Ureter (tissue), 1 donor: ENCODE measurements around the gene TRIM72. TPM values are rescaled to one million over a fixed set of nuclear protein-coding genes. Genes with fewer than 3 reads are reported as not detected.
"Not testable (repeated sequence)": the region's sequence is repeated elsewhere in the genome, so short reads cannot be mapped to it uniquely, and the experiment has no call there.

Experiments used
- DNase-seq: peaks from one replicate; pipeline ENCODE4 v3.0.0-alpha.2; 2020; ENCODE audit warnings: low spot score
- total RNA-seq: library from RNA; stranded (reverse); gene quantifications from one replicate; pipeline ENCODE4 v1.2.4, GENCODE V29; 2023
- donor health status: DM: yes; HTN: yes; CAD: no.

The TRIM72 gene
- total RNA-seq, 1 donor from 2014 or later = not detected

DNA sequence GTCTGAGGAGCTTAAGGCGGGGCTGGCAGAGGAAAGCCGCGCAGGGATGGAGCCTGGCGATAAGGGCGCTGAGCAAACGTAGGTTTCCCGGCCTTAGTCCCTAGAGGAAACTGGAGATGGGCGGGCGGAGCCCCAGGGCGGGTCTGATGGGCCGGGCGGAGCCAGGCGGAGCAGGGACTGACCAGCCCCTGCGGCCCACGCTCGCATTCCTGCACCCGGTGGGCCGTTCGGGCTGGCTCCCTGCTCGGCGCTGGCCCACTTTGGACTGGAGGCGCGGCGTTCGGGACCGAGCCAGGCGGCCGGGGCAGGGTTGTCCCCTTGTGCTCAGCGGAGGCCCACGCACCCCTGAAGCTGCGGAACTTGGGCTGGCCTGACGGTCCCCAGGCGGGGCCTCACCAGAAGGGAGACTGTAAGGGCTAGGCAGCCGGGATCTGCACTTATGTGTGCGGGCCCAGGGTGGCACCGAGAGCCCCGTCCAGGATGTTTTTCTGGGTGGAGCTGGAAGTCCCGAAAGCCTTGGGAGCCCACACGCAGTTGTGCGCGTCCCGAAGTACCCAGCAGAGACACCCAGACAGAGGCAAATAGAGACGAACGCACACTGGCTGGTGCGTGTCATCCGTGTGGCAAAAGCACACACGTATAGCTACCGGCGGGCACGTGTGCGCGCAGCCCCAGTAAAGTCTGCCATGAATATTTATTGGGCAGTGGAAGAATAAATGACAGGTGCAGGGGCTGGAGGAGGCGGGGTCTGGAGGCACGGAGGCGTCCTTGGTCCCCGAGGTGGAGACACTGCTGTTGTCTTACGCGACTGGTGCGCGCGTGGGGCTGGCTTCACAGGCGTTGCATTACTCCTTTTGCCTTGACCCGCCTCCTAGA is 1.6 kb downstream of the TRIM72 start:
- no peak for DNase-seq

DNA sequence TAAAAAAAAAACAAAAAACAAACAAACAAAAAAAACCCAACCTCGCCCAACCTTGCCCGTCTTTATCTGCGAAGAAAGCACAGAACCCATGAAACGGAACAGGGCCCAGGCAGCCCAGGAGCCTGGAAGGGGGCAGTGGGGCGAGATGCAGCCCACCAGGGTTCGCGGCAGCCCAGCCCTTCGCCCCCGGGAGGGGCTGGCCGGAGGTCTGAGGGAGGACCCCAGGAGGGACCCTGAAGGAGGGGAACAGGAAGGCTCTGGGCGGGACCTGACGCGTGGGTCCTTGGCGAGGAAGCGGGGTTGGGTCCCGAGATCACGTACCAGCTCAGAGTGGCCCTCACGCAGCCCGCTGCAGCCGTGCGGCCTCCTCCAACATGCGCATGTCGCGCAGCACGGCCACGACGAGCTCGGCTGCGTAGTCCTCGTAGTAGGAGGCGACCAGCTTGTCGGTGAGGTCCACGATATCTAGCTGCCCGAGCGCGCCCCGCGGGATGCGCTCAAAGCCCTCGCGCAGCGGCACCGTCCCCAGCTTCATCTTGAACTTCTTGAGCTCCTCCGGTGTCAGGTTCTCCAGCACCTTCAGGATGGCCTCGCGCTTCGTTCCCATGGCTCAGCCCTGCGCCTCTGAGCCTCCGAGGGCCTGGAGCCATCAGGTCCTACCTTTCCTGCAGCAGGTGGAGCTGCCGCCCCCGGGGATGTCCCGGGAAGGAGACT is 2.7 kb downstream of the TRIM72 start, which contains the start of gene PYDC1:
Gene PYDC1, minus strand, starts transcription at position 714 of the 714 bp plus-strand sequence. Its CDS starts 107 bp downstream, at position 607.
- DNase-seq = no peak

DNA sequence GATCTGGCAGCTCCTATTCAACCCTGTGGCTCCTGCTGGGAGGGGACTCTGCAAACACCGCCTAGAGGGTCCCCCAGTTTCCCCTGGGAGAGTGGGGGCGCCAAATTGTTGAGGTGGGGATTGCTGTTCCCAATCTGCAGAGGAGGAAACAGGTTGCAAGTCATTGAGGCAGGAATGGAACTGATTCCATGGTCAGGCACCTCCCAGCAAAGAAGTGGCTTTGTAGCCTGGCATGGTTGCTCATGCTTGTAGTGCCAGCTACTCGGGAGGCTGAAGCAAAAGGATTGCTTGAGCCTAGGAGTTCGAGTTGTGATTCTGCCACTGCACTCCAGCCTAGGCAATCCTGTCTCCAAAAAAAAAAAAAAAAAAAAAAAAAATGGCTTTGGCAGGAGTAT is 3.2 kb downstream of the TRIM72 start:
- DNase-seq = no peak

DNA sequence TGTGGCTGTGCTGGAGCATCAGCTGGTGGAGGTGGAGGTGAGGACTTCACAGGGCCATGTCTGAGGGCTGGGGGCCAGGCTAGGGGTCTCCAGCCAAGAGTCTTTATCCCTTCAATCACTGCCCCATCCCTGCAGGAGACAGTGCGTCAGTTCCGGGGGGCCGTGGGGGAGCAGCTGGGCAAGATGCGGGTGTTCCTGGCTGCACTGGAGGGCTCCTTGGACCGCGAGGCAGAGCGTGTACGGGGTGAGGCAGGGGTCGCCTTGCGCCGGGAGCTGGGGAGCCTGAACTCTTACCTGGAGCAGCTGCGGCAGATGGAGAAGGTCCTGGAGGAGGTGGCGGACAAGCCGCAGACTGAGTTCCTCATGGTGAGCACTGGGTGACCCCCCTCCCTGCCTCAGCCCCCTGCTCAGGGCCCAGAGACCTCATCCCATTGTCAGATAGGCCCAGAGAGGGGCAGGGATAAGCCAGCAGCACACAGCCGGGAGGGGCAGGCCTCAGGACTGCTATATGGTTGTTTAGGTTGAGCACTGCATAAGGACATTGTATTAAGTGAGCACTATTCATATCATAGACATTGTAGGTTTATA is 5.3 kb downstream of the TRIM72 start:
- no peak for DNase-seq

DNA sequence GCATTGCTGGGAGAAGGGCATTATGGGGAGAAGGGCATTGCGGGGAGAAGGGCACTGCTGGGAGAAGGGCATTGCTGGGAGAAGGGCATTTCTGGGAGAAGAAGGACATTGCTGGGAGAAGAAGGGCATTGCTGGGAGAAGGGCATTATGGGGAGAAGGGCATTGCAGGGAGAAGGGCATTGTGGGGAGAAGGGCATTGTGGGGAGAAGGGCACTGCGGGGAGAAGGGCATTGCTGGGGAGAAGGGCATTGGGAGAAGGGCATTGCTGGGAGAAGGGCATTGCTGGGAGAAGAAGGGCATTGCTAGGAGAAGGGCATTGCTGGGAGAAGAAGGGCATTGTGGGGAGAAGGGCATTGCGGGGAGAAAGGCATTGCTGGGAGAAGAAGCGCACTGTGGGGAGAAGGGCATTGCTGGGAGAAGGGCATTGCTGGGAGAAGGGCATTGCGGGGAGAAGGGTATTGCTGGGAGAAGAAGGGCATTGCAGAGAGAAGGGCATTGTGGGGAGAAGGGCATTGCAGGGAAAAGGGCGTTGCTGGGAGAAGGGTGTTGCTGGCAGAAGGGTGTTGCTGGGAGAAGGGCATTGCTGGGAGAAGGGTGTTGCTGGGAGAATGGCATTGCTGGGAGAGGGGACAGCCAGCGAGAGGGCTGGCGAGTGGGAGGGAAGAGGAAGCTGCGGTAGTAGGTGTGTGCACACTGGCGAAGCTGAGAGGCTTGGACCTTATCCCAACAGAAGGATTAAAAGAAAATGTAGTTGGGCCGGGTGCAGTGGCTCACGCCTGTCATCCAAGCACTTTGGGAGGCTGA is 7.6 kb downstream of the TRIM72 start:
- no peak for DNase-seq

DNA sequence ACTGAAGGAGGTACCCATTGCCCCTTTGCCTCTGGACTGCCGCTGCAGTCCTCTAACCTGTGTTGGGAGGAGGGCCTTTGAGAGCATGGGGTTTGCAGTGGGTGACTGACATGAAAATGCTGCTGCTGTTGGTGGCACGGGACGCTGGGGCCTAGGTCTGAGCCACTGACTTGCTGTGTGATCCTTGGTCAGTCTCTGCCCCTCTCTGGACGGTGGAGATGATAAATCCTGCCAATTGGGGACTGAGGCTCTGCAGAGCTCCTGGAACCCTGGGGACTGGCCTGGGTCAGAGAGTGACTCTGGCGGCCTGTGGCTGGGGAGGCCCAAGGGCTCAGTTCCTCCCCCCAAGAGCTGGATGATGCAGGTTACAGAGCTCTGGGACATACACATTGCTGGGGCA is 9.1 kb downstream of the TRIM72 start:
- no peak for DNase-seq

DNA sequence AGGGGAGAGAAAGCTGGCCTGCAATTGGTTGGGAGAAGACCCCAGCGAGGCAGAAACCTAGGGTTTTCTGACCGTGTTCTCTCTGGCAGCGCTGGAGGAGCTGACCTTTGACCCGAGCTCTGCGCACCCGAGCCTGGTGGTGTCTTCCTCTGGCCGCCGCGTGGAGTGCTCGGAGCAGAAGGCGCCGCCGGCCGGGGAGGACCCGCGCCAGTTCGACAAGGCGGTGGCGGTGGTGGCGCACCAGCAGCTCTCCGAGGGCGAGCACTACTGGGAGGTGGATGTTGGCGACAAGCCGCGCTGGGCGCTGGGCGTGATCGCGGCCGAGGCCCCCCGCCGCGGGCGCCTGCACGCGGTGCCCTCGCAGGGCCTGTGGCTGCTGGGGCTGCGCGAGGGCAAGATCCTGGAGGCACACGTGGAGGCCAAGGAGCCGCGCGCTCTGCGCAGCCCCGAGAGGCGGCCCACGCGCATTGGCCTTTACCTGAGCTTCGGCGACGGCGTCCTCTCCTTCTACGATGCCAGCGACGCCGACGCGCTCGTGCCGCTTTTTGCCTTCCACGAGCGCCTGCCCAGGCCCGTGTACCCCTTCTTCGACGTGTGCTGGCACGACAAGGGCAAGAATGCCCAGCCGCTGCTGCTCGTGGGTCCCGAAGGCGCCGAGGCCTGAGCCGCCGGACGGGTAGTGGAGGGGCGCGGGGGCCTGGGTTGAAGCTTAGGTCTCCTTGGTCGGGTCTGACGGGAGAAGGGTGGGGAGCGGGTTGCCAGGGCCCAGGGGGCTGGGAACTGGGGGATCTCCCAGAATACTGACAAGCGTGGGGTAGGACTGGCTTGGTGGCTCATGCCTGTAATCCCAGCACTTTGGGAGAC is 10.4 kb downstream of the TRIM72 start:
- DNase-seq = no peak

DNA sequence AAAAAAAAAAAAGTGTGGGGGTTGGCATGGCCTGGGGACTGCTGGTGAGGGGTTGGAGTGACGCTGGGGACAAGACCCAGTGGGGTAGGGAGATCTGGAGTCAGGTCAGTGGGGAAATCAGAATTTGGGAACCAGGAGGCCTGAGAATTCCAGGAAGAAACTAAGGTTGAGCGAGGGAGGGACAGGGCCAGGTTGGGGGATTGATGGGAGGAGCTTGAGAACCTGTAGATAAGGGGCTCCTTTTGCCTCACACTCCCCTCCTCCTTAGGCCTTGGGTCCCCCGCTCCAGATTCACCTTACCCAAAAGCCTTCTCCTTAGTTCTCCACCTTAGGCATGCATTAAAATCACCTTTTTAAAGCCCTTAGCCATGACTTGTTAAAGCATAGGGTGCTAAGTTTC is 11.3 kb downstream of the TRIM72 start:
- DNase-seq = no peak

DNA sequence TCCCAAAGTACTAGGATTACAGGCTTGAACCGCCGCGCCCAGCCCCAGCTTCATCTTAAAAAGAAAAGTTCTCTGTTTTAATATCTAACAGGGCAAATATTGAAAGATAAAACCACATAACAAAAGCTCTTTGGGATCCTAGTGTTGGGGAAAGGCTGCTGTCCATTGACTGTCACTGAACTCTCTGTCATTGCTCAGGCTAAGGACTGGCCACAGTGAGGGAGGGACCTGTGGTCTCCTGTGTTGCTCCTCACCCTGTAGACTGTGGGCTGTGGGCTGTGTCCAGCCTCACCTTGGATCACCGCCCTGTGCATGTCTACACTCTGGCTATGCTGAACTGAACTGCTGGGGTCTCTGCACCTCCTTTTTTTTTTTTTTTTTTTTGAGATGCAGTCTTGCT is 14.3 kb downstream of the TRIM72 start:
- DNase-seq = no peak

DNA sequence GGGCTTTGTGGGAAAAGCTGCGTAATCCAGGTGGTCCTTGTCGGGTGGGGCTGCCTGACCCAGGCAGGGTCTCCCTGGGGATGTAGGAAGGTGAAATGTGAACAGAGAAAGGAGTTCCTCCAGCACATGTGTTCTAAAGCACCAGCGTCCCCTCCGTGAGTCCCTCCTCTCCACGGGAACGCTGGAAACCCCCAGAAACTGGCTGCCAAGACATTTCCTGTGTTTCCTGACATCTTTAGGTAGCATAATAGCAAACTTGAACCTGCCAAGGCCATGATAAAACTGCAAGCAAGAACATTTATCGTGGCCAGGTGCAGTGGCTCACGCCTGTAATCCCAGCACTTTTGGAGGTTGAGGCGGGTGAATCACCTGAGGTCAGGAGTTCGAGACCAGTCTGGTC is 15.6 kb downstream of the TRIM72 start:
- DNase-seq = no peak

DNA sequence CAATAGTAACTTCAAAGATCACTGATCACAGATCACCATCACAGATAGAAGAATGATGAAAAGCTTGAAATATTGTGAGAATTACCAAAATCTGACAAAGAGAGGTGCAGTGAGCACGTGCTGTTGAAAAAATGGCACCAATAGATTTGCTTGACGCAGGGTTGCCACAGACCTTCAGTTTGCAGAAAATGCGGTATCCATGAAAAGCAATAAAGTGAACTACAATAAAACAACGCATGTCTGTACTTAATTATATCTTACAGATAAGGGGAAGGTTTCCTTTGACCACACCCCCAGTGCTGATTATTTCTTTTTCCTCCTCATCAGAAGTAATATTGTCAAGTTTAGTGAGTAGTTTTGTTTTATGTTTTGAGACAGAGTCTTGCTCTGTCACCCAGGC is 24.1 kb downstream of the TRIM72 start:
- DNase-seq = no peak

DNA sequence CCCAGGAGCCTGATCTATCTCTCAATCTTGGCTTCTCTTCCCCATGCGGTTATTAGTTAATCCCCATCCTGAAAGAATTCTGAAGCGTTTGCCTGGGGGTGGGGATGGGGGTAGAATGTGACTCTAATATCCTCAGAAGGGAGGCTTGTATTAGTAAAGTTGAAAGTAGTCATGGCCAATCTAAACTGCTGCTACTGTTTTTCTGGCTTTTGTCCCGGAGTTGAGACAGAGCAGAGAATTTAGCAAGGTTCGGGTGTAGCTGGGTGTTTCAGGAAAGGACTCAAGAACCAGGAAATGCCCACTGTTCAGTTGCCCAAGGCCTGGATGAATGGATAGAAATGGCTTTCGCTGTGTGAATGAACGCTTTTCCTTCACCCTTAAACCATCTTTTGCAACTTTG is 28.3 kb downstream of the TRIM72 start:
- DNase-seq = no peak

DNA sequence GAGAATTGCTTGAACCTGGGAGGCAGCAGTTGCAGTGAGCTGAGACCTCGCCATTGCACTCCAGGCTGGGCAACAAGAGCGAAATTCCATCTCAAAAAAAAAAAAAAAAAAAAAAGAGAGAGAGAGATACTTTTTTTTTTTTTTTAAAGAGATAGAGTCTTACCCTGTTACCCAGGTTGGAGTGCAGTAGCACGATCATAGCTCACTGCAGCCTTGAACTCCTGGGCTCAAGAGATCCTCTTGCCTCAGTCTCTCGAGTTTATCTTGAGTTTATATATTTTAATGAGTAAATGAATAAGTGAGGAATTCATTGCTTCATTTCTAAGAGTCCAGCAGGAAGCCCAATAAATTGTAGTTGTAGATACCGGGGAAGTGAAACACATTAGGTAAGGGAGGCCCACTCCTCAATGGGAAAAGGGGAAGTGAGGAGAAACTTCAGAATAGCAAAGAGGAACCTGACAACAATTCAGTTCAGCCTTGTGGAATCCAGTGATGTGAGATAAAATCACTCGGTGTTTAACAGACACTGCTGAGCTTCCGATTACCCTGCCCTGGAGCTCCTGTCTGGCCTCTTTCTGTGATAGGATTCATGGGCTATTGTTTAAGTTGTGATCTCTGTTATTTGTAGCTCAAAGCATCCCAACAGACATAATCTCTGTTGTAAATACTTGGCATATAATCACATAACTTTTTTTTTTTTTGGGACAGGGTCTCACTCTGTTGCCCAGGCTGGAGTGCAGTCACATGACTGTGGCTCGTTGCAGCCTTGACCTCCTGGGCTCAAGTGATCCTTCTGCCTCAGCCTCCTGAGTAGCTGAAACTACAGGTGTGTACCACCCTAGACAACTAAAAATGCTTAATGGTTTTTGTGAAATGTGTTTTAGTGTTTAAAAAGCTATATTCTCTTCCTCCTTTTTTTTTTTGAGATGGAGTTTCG is 30.1 kb downstream of the TRIM72 start:
- DNase-seq = no peak

DNA sequence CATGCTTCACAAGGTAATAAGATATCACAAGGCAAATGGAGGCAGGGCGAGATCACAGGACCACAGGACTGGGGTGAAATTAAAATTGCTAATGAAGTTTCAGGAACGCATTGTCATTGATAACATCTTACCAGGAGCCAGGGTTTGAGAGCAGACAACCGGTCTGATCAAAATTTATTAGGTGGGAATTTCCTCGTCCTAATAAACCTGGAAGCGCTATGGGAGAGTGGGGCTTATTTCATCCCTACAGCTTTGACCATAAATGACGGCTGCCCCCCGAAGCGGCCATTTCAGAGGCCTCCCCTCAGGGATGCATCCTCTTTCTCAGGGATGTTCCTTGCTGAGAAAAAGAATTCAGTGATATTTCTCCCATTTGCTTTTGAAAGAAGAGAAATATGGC is 31.7 kb downstream of the TRIM72 start:
- DNase-seq = not testable (repeated sequence)

DNA sequence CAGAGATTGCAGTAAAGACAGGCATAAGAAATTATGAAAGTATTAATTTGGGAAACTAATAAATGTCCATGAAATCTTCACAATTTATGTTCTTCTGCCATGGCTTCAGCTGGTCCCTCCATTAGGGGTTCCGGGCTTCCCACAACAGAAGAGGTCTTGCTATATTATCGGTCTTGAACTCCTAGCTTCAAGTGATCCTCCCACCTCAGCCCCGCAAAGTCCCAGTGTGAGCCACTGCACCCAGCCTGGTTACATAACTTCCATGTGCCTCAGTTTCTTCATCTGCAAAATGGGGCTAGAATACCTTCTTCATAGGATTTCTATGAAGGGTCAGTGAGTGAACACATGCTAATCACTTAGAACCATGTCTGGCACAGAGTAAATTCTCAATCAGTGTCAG is 32.4 kb downstream of the TRIM72 start:
- no peak for DNase-seq

DNA sequence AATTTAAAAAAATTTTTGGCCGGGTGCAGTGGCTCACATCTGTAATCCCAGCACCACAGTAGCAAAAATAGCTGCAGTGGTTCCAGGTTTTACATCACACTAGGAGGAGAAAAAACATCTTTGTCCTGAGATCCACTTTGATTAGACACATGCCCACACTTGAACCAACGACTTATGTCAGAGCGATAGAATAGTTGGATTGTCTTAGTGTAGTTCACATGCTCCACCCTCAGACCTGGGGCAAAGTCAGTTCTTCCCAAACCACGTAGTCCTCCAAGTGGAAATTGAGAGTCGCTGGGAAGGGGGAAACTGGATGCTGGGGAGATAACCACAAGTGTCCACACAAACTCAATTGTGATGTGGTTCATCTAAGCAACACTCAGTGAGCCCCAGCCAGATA is 34.4 kb downstream of the TRIM72 start:
- no peak for DNase-seq

DNA sequence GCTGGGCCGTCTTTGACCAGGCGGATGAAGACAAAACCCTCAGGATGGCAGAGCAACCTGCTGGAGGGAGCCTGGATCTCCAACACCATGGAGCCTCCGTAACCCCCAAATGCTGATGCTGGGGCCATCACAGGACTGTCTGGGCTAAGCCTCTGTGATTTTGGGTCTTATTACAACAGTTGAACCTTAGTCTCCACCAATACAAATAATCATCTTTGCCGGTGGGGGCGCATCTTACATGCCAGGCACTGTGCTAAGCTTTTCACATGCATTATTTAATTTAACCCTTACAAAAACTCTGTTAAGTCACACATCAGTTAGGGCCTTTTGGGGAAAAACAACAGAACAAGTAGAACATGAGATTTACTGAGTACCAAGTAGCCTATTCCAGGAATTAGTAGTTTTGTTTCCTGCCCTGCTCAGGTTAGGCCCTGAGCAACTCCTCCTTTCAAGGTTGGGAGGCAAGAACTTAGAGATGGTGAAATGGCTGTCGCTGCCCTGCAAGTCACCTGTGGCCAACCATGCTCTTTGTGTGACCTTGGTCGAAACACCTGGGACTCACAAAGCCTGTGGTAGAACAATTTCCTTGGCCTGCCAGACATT is 37.0 kb downstream of the TRIM72 start:
- no peak for DNase-seq

DNA sequence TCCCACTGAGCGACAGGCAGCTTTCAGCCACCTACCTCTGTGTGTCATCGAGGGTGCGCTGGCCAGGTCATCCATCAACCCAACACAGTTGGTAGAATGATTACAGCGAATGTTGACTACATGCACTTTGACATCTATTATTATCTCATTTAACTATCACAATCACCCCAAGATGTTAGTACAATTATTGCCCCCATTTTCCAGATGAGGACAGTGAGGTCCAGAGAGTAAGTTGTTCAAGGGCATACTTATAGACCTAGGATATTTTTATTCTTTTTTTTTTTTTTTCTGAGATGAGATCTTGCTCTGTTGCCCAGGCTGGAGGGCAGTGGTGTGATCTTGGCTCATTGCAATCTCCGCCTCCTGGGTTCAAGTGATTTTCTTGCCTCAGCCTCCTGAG is 37.5 kb downstream of the TRIM72 start:
- DNase-seq = no peak

DNA sequence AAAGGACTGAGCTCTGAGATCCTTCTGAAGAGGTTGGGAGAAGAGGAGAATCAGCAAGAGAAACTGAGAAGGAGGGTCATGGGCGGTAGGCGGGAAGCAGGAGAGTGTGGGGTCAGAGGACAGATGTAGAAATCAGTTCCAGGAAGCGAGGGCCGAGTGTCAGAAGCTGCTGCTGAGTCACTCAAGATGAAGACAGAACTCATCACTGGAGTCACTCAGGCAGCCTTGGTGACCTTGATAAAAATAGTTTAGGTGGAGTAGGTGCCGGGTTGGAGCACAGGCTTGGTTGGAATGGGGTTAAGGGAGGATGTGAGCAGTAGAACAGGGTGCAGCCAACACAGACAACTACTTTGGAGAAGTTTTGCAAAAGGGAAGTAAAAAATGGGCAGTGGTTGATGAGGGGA is 39.7 kb downstream of the TRIM72 start:
- DNase-seq = no peak
